Sigmoid colon (tissue), 4 donors: ENCODE data around the gene VPS37B.

Experiments used
- CTCF ChIP-seq, 4 experiments: fragments of 450-650 bp in 3 of 4; fragments of 200-600 bp in 1 of 4; IDR thresholded peaks; one replicate each; pipeline ENCODE4 v1.5.1; 2016 to 2019; ENCODE audit warnings: antibody characterized with exemption in 4 of 4, mild to moderate bottlenecking in 3 of 4, moderate library complexity in 2 of 4
- POLR2A ChIP-seq, 2 donors: fragments of 450-650 bp; IDR thresholded peaks; one replicate each; pipeline ENCODE4 v1.6.1; 2016; ENCODE audit warnings: antibody characterized with exemption in 2 of 2, mild to moderate bottlenecking in 2 of 2, moderate library complexity in 2 of 2
- POLR2AphosphoS5 ChIP-seq, 4 donors: sonication (generic); formaldehyde crosslinking; IDR thresholded peaks; one replicate each; pipeline ENCODE4 v1.6.1; 2017; ENCODE audit warnings: antibody characterized with exemption in 4 of 4

GRCh38 chr12:122928404-122929147 lies 32.7 kb upstream of the VPS37B start:
- no peak for TF ChIP-seq POLR2AphosphoS5 (IDR thresholded peaks at IDR 0.05)
- TF ChIP-seq CTCF (IDR thresholded peaks at IDR 0.05), result no peak
- no peak for TF ChIP-seq POLR2A (IDR thresholded peaks at IDR 0.05)
